Astrocyte (in vitro differentiated cells and primary cell): ENCODE results near the gene ING4. TPM values are rescaled to one million over a fixed set of nuclear protein-coding genes. Genes with fewer than 3 reads are reported as not detected.

Experiments used
- DNase-seq: peaks from one replicate; pipeline ENCODE4 v3.0.0-alpha.2; 2010; ENCODE audit warnings: low read depth
- FAIRE-seq: peaks from 2 replicates; lab custom pipeline; 2011; peaks lifted over from hg19 to GRCh38; lab: Jason Lieb, UNC
- H2AFZ ChIP-seq: 2 replicates; pipeline ENCODE4 v1.6.0; 2012; ENCODE audit warnings: low read depth, low read length, inconsistent platforms
- H3K27ac ChIP-seq: 2 replicates; pipeline ENCODE4 v1.5.1; 2011; ENCODE audit warnings: low read depth, low read length, inconsistent platforms
- H3K27me3 ChIP-seq: 2 replicates; pipeline ENCODE4 v1.6.0; 2011; ENCODE audit warnings: low read length, inconsistent platforms; ENCODE audit not compliant: insufficient read depth
- H3K36me3 ChIP-seq: 2 replicates; pipeline ENCODE4 v1.5.1; 2011; ENCODE audit warnings: low read length, inconsistent platforms; ENCODE audit not compliant: insufficient read depth
- H3K4me1 ChIP-seq: 2 replicates; pipeline ENCODE4 v1.5.1; 2011; ENCODE audit warnings: low read length, inconsistent platforms; ENCODE audit not compliant: insufficient read depth
- H3K4me2 ChIP-seq: 2 replicates; pipeline ENCODE4 v1.6.0; 2012; ENCODE audit warnings: low read length, inconsistent platforms
- H3K4me3 ChIP-seq: 2 replicates; pipeline ENCODE4 v1.5.1; 2011; ENCODE audit warnings: low read depth, mild to moderate bottlenecking, low read length, inconsistent platforms; ENCODE audit not compliant: insufficient read depth
- H3K79me2 ChIP-seq: 2 replicates; pipeline ENCODE4 v1.6.0; 2012; ENCODE audit warnings: mild to moderate bottlenecking, low read length, inconsistent platforms; ENCODE audit not compliant: insufficient read depth
- H3K9ac ChIP-seq: 2 replicates; pipeline ENCODE4 v1.6.0; 2012; ENCODE audit warnings: mild to moderate bottlenecking, low read length, inconsistent platforms
- H3K9me3 ChIP-seq: 2 replicates; pipeline ENCODE4 v1.5.1; 2012; ENCODE audit warnings: low read depth, mild to moderate bottlenecking, low read length, inconsistent platforms; ENCODE audit not compliant: insufficient read depth
- H4K20me1 ChIP-seq: 2 replicates; pipeline ENCODE4 v1.6.0; 2012; ENCODE audit warnings: low read length, inconsistent platforms; ENCODE audit not compliant: insufficient read depth
- H3K27ac Mint-ChIP-seq: one replicate; pipeline ENCODE4 v1.8.0; 2021; ENCODE audit warnings: mild to moderate bottlenecking, mixed read lengths; ENCODE audit not compliant: unreplicated experiment
- H3K27me3 Mint-ChIP-seq: one replicate; pipeline ENCODE4 v1.8.0; 2021; ENCODE audit warnings: low read depth, mixed read lengths; ENCODE audit not compliant: unreplicated experiment
- H3K36me3 Mint-ChIP-seq: one replicate; pipeline ENCODE4 v1.8.0; 2021; ENCODE audit warnings: low read depth, mixed read lengths; ENCODE audit not compliant: unreplicated experiment
- H3K4me1 Mint-ChIP-seq: one replicate; pipeline ENCODE4 v1.8.0; 2021; ENCODE audit warnings: low read depth, mixed read lengths; ENCODE audit not compliant: unreplicated experiment
- H3K4me3 Mint-ChIP-seq: one replicate; pipeline ENCODE4 v1.8.0; 2021; ENCODE audit warnings: mild to moderate bottlenecking, moderate library complexity, mixed read lengths; ENCODE audit not compliant: unreplicated experiment
- H3K9me3 Mint-ChIP-seq: one replicate; pipeline ENCODE4 v1.8.0; 2021; ENCODE audit warnings: mild to moderate bottlenecking, mixed read lengths; ENCODE audit not compliant: unreplicated experiment
- CTCF ChIP-seq: IDR thresholded peaks from 2 replicates; pipeline ENCODE4 v1.5.1; 2011; ENCODE audit warnings: low read depth, mild to moderate bottlenecking, inconsistent platforms, low read length, moderate library complexity; ENCODE audit not compliant: insufficient read depth
- EZH2 ChIP-seq: IDR thresholded peaks from 2 replicates; pipeline ENCODE4 v1.6.1; 2012; ENCODE audit warnings: mild to moderate bottlenecking, low read length, inconsistent platforms; ENCODE audit not compliant: insufficient read depth
- total RNA-seq: library from RNA; stranded (reverse); gene quantifications from 2 replicates; pipeline ENCODE4 v1.2.1, GENCODE V29; 2021

The ING4 gene
- total RNA-seq, 1 donor from 2014 or later = 30.9 TPM

- no peak overlapping the region for H3K9ac ChIP-seq
- FAIRE-seq (no peak), DNase-seq (peak; percentile 57)
- peaks cover 6% of the 10 kb centered on the region for H3K36me3 Mint-ChIP-seq
- no peaks in the 10 kb centered on the region for H3K9me3 ChIP-seq
- TF ChIP-seq CTCF = no peak
- TF ChIP-seq EZH2 = no peak
- no peak overlapping the region for H3K4me3 Mint-ChIP-seq
- no peaks in the 10 kb centered on the region for H3K9me3 Mint-ChIP-seq
- peaks cover 6% of the 10 kb centered on the region for H3K4me1 ChIP-seq
- H3K4me2 ChIP-seq = no peak overlapping the region
- peaks cover 29% of the 10 kb centered on the region for H3K36me3 ChIP-seq
- H3K27ac Mint-ChIP-seq = no peak overlapping the region
- H3K27me3 Mint-ChIP-seq = no peaks in the 10 kb centered on the region
- H2AFZ ChIP-seq = no peak overlapping the region
- H3K27me3 ChIP-seq = no peaks in the 10 kb centered on the region
- peaks cover 17% of the 10 kb centered on the region for H3K79me2 ChIP-seq
- H3K4me1 Mint-ChIP-seq = peaks cover 8% of the 10 kb centered on the region
- no peaks in the 10 kb centered on the region for H4K20me1 ChIP-seq
- no peak overlapping the region for H3K4me3 ChIP-seq
- H3K27ac ChIP-seq = no peak overlapping the region
Measured at GRCh38 chr12:6666211-6666610, 3.3 kb upstream of the ING4 start.

- Mint-ChIP-seq H3K36me3 (peaks cover 3% of the 10 kb centered on the region), H3K27ac (no peak overlapping the region)
Measured at GRCh38 chr12:6664902-6665301, 2.0 kb upstream of the ING4 start.

More at GRCh38 chr12:6664902-6665301, 2.0 kb upstream of the ING4 start:
- TF ChIP-seq EZH2 (no peak), CTCF (no peak)
- Mint-ChIP-seq H3K27me3 (no peaks in the 10 kb centered on the region), H3K4me3 (no peak overlapping the region), H3K4me1 (peaks cover 8% of the 10 kb centered on the region), H3K9me3 (no peaks in the 10 kb centered on the region)
- Histone ChIP-seq H3K36me3 (peaks cover 16% of the 10 kb centered on the region), H3K27ac (no peak overlapping the region), H2AFZ (no peak overlapping the region), H4K20me1 (no peaks in the 10 kb centered on the region), H3K79me2 (peaks cover 22% of the 10 kb centered on the region), H3K9ac (no peak overlapping the region), H3K4me2 (no peak overlapping the region), H3K4me3 (no peak overlapping the region), H3K4me1 (peaks cover 6% of the 10 kb centered on the region), H3K9me3 (no peaks in the 10 kb centered on the region), H3K27me3 (no peaks in the 10 kb centered on the region)
- no peak for DNase-seq
- no peak for FAIRE-seq
